Left ventricle myocardium inferior (tissue), 1 donor: ENCODE data around the gene PPP1R1B. TPM values are rescaled to one million over a fixed set of nuclear protein-coding genes. Genes with fewer than 3 reads are reported as not detected.

Source experiments
- DNase-seq: peaks from one replicate; pipeline ENCODE4 v3.0.0-alpha.2; 2020
- H3K27ac ChIP-seq: fragments of 200-600 bp; replicated peaks from 2 replicates; pipeline ENCODE4 v1.8.0; 2021
- H3K27me3 ChIP-seq: fragments of 200-600 bp; 2 replicates; pipeline ENCODE4 v1.8.0; 2021; ENCODE audit warnings: low read depth
- H3K36me3 ChIP-seq: fragments of 200-600 bp; 2 replicates; pipeline ENCODE4 v1.8.0; 2021
- H3K4me1 ChIP-seq: fragments of 200-600 bp; 2 replicates; pipeline ENCODE4 v1.8.0; 2021
- H3K4me3 ChIP-seq: fragments of 200-600 bp; 2 replicates; pipeline ENCODE4 v1.8.0; 2021; ENCODE audit warnings: mild to moderate bottlenecking, moderate library complexity
- H3K9me3 ChIP-seq: fragments of 200-600 bp; replicated peaks from 2 replicates; pipeline ENCODE4 v1.8.0; 2021
- intact Hi-C: fragments of 100-400 bp; cut with micrococcal nuclease; formaldehyde crosslinking; loops from one replicate; pipeline ENCODE4 v1.11.0; 2022
- total RNA-seq: library from RNA; stranded (reverse); fragmentation: NEBNext Ultra II Directional; extraction: Animal tissue kit (Norgen Biotek cat#: 25700); gene quantifications from one replicate; pipeline ENCODE4 v1.2.1, GENCODE V29; 2021
- TF ChIP-seq, protein P1 (sequence below): fragments of 200-600 bp; IDR thresholded peaks from 2 replicates; pipeline ENCODE4 v1.8.0; 2021; ENCODE audit warnings: antibody characterized with exemption, mild to moderate bottlenecking, borderline replicate concordance
- donor health status: DM: no; HTN: yes; CAD: no; lungs with severe emphysema.

The PPP1R1B gene
- total RNA-seq, 1 donor from 2014 or later, result 0.36 TPM

DNA sequence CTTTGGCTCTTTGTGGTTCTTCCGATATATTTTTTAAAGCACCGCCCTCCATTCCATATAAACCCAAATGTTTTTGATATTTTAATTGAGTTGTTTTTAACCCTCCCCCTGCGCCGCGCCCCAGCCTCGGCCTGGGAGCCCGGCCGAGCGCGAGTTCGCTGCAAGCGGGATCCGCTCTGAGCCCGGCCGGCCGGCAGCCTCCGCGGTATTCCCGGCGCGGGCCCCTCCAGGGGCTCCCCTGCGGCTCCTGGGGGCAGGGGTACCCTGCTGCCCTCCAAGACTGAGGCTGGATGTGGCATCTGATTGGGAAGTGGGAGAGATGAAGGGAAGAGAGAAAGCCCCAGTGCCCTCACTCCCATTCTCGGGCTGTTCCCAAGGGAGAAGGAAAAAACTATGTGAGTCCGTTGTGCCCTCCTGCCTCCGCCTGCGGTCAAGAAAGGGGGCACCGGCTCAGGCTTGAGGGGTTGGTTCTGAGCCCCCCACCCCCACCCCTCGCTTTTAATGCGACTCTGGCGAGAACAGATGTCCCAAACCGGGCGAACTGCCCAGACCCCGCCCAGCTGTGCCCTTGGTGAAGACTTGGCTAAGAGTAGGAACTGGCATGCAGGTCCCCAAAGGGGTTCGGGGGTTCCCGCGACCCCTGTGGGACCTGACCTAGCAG lies 27.6 kb upstream of the PPP1R1B start:
- no peaks in the 10 kb centered on the region for H3K36me3 ChIP-seq
- H3K27me3 ChIP-seq, result peaks cover 100% of the 10 kb centered on the region
- peaks cover 34% of the 10 kb centered on the region for H3K4me1 ChIP-seq
- DNase-seq, result no peak
- H3K27ac ChIP-seq, result no peak overlapping the region
- H3K9me3 ChIP-seq, result no peaks in the 10 kb centered on the region
- peak overlapping the region; percentile 46 for H3K4me3 ChIP-seq
- intact Hi-C loops, result no loop called here
- TF ChIP-seq, protein P1, sequence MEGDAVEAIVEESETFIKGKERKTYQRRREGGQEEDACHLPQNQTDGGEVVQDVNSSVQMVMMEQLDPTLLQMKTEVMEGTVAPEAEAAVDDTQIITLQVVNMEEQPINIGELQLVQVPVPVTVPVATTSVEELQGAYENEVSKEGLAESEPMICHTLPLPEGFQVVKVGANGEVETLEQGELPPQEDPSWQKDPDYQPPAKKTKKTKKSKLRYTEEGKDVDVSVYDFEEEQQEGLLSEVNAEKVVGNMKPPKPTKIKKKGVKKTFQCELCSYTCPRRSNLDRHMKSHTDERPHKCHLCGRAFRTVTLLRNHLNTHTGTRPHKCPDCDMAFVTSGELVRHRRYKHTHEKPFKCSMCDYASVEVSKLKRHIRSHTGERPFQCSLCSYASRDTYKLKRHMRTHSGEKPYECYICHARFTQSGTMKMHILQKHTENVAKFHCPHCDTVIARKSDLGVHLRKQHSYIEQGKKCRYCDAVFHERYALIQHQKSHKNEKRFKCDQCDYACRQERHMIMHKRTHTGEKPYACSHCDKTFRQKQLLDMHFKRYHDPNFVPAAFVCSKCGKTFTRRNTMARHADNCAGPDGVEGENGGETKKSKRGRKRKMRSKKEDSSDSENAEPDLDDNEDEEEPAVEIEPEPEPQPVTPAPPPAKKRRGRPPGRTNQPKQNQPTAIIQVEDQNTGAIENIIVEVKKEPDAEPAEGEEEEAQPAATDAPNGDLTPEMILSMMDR, result no peak

DNA sequence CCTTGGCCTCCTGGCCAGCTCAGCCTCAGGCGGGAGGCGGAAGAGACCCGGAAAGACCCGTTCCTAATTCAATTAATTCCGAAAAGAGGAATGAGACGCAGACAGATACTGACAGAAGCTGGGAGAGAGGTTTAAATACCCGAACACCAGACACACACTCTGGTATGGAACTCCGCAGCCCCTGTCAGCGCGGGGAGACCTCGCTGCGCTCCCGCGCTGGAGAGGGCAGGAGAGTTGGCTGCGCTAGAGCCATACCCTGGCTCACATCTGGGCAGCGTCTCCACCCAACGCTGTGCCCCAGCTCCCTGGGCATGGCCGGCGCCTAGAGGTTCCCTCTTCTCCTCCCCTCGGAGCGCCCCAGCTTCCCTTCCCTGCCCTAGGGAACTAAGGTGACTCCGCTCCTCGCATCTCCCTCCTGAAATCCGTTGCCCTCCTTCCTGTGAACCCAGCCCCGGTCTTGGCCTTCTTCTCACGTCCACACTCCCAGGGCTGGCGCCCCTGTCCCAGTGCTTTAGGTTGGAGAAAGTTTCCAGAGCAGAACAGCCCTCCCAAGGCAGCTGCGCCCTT lies 27.0 kb upstream of the PPP1R1B start:
- H3K4me3 ChIP-seq, result peak overlapping the region; percentile 46
- H3K27me3 ChIP-seq, result peaks cover 100% of the 10 kb centered on the region
- TF ChIP-seq, protein P1, result no peak
- no peaks in the 10 kb centered on the region for H3K36me3 ChIP-seq
- no peaks in the 10 kb centered on the region for H3K9me3 ChIP-seq
- no peak for DNase-seq
- intact Hi-C loops, result no loop called here
- H3K4me1 ChIP-seq, result peaks cover 40% of the 10 kb centered on the region
- no peak overlapping the region for H3K27ac ChIP-seq

DNA sequence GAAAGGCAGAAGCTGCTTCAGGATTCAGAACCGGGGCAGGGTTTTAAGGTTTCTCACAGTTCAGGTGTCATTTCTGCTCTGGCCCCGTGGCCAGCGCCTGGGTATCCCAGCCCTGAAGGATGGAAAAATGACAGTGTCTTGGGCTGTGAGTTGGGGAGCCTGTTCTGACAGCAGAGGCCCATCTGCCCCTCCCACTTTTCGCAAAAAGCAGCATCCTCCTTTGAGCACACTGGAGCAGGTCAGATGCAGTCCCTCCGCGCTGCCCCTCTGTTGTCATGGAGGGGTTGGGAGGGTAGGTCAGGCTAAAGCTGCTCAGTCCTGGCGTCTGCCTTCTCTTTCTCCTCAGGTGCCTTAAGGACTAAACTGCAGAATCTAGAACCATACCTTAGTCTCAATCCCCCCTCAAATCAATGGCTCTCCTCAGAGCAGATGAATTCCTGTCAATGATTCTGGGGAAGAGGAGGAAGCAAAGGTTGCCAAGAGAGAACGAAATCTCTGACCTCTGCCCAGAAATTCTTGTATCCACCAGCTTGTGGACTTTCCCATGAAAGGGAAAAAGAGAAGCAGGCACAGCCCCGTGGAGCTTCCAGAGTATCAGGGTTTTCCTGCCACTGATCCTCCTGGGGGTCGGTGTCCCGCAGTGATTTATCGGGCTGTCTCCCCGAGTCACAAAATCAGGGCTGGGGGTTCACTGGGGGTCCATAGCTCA lies 26.3 kb upstream of the PPP1R1B start:
- Histone ChIP-seq H3K4me3 (no peak overlapping the region), H3K27me3 (peaks cover 100% of the 10 kb centered on the region), H3K4me1 (peaks cover 47% of the 10 kb centered on the region), H3K27ac (no peak overlapping the region), H3K36me3 (no peaks in the 10 kb centered on the region), H3K9me3 (no peaks in the 10 kb centered on the region)
- no peak for DNase-seq
- intact Hi-C loops, result no loop called here
- TF ChIP-seq, protein P1, result no peak

DNA sequence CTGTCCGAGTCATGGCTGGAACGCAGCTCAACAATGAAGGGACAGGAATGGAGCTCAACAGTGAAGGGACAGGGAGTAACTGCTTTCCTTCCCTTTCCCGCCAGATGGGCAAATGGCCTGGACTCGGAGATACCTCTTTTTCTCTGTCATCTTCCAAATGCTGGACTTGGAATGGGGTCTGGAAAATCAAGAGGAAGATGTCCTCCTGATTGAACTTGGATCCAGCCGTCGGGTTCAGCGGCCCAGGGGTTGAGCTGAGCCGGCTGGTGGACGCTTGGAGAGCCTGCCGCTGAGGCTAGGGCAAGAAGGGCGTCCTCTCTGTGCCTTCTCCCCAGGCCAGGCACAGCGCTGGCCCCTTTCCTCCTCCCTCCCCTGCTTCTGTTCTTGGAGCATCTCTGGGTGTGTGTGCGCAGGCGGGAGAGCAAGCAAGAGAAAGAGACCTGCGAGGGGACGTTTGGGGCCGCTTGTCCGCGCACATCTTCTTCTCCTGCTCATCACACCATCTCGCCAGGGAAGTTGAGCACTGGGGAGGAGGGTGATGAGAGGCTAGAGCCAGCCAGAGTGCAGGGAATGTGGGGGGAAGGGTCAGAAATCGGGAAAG lies 25.7 kb upstream of the PPP1R1B start:
- TF ChIP-seq, protein P1, result no peak
- Histone ChIP-seq H3K9me3 (no peaks in the 10 kb centered on the region), H3K27ac (no peak overlapping the region), H3K27me3 (peaks cover 100% of the 10 kb centered on the region), H3K4me1 (peaks cover 54% of the 10 kb centered on the region), H3K4me3 (no peak overlapping the region), H3K36me3 (no peaks in the 10 kb centered on the region)
- intact Hi-C loops, result no loop called here
- no peak for DNase-seq

DNA sequence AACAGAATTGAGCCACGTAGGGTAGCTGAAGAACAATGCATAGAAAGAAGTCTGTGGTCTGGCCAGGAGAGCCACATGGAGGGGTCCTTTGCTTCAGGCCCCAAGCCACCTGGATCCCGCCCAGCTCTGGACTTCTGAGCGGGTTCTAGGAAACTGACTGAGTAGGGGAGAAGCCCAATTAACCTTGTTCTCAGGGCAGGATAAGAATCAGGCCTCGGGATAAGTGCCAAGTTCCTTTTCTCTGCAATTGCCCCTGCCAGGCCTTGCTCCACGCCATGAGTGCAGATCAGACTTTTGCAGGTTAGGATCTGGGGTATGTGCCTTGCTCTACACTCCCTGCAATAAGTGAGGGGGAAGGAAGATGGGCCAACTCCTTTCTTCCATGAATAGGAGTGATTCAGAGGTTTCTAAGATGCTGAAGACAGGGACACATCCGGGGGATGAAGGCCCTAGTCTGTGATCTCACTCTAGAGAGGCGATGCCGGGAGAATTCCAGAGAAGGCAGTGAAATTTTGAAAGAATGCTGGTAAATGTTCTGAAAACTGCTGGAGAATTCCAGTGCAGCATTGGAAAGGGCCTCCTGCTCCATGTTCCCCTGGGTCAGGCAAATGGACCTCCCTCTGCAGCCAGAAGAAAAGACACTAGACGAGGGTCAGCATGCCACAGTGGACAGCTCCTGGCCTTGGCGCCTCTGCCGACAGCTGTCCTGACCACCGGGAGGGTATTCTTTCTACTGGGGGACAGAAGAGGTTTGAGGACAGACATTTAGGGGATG lies 24.8 kb upstream of the PPP1R1B start:
- no peak overlapping the region for H3K4me3 ChIP-seq
- H3K27me3 ChIP-seq, result peaks cover 100% of the 10 kb centered on the region
- intact Hi-C loops, result no loop called here

More for the DNA sequence above, 24.8 kb upstream of the PPP1R1B start:
- H3K36me3 ChIP-seq, result no peaks in the 10 kb centered on the region
- no peak overlapping the region for H3K27ac ChIP-seq
- no peaks in the 10 kb centered on the region for H3K9me3 ChIP-seq
- no peak for DNase-seq
- peaks cover 61% of the 10 kb centered on the region for H3K4me1 ChIP-seq
- TF ChIP-seq, protein P1, result no peak
